Iris pigment epithelial cell (primary cell): ENCODE measurements around the gene CXorf65.

ENCODE experiments used
- DNase-seq: peaks from one replicate; pipeline ENCODE4 v3.0.0-alpha.2; 2011; ENCODE audit warnings: low read depth

CXorf65 gene

GRCh38 chrX:71067089-71067488, 39.5 kb downstream of the CXorf65 start:
- peak; percentile 19 for DNase-seq

GRCh38 chrX:71060127-71060526, 46.4 kb downstream of the CXorf65 start:
- DNase-seq = no peak

GRCh38 chrX:71057848-71058530, 48.6 kb downstream of the CXorf65 start:
- no peak for DNase-seq

DNA sequence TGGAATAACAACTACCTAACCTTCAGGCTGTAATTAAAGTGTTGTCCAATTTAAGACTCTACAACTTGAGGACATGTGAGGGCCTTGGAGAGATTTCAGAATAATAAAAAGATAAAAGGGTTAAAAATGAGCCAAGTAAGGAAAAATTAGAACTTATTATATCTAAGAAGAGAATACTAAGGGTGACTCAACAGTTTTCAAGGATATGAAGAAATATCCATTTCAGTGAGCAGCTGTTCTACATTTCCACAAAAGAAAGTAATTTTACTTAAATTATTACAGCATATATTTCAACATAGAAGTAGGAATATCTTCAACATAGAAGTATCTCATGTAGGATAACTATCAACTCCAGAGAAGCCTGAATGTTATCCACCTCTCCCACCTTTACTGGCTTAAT, 49.7 kb downstream of the CXorf65 start:
- peak; percentile 61 for DNase-seq
